ENCODE results near the gene M6PR. TPM values are rescaled to one million over a fixed set of nuclear protein-coding genes. Genes with fewer than 3 reads are reported as not detected.

Gene M6PR
- total and polyA plus RNA-seq, 10 of the 15 experiments (the other 5 are each of a cell fraction or from before 2014, with no cell fraction given): 65.4 to 209 (median 139) TPM

DNA sequence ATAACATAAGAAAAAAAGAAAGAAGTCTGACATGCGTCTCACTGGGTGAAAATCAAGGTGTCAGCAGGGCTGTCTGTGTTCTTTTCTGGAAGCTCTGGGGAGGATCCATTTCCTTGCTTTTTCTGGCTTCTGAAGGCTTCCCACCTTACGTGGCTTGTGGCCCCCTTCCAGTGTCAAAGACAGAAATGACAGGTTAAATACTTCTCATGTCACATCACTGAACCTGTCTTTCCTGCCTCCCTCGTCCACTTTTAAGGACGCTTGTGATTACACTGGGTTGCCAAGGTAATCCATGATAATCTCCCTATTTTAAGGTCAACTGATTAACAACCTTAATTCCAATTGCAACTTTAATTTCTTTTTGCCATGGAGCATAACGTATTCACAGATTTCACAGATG lies 39.7 kb downstream of the M6PR start:
- CTCF ChIA-PET: interaction anchor here (1.0 kb wide), 1 partner anchor 20 kb away, joined by 4 read pairs; no protein-coding TSS in a partner anchor
- SMC1A ChIA-PET (ENCODE audit: uncharacterized antibody, unreplicated experiment): no interaction called here
- Histone ChIP-seq H3K9me3 (replicated peaks; ENCODE audit: control insufficient read depth, insufficient read depth, low read length) (no peaks in the 10 kb centered on the region), H3K4me3 (no peak overlapping the region), H3K4me1 (ENCODE audit: control insufficient read depth, insufficient read depth, low read length) (no peaks in the 10 kb centered on the region; the same call in 1 of the 2 replicates), H3K27me3 (replicated peaks in 1 of 2; ENCODE audit: control insufficient read depth in 2 of 2, insufficient read depth in 2 of 2, low read length in 1 of 2) (no peaks in the 10 kb centered on the region), H2AFZ (ENCODE audit: control insufficient read depth, low read depth, low read length) (no peak overlapping the region), H3K27ac (ENCODE audit: control insufficient read depth, insufficient read depth) (no peak overlapping the region), H3K9ac (ENCODE audit: control insufficient read depth, insufficient read depth, low read length) (no peak overlapping the region), H3K4me2 (ENCODE audit: control insufficient read depth, insufficient read depth) (no peak overlapping the region), H3K79me2 (ENCODE audit: control insufficient read depth, insufficient read depth, low read length) (no peaks in the 10 kb centered on the region), H4K20me1 (ENCODE audit: control insufficient read depth, insufficient read depth) (no peaks in the 10 kb centered on the region), H3K36me3 (ENCODE audit: control insufficient read depth in 2 of 2, insufficient read depth in 2 of 2, low read length in 1 of 2) (no peaks in the 10 kb centered on the region)
- WGBS (ENCODE audit: insufficient coverage, insufficient replicate concordance, low lambda C conversion rate, missing lambda C conversion rate): 41% methylated on average over 5 of the region's 5 CpGs
- DNase-seq (ENCODE audit: low read depth, low spot score) (no peak), FAIRE-seq (no peak), ATAC-seq (no peak)
- RAD21 ChIA-PET (ENCODE audit: unreplicated experiment): no interaction called here
- no TSS peak for BruUV-seq (replicated peaks)
- intact Hi-C loops (cut with micrococcal nuclease; ENCODE audit: unreplicated experiment) (loop anchor here (10.0 kb wide), 1 partner anchor 135 kb away; no protein-coding TSS in a partner anchor), in situ Hi-C loops (cut with MboI) (no loop called here)
- POLR2A ChIA-PET: interaction anchor here (0.7 kb wide), 1 partner anchor 326 kb away, joined by 4 read pairs; no protein-coding TSS in a partner anchor
- TF ChIP-seq, protein P1, sequence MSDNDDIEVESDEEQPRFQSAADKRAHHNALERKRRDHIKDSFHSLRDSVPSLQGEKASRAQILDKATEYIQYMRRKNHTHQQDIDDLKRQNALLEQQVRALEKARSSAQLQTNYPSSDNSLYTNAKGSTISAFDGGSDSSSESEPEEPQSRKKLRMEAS (IDR thresholded peaks at IDR 0.05; ENCODE audit: low read depth, low read length): no peak
- TF ChIP-seq ZNF384 (IDR thresholded peaks at IDR 0.05; ENCODE audit: borderline replicate concordance, low read depth, low read length): no peak
- no peak for TF ChIP-seq FOXK2 (IDR thresholded peaks at IDR 0.05)
- TF ChIP-seq EED (IDR thresholded peaks at IDR 0.05; ENCODE audit: low read depth): no peak
- TF ChIP-seq, protein P2, sequence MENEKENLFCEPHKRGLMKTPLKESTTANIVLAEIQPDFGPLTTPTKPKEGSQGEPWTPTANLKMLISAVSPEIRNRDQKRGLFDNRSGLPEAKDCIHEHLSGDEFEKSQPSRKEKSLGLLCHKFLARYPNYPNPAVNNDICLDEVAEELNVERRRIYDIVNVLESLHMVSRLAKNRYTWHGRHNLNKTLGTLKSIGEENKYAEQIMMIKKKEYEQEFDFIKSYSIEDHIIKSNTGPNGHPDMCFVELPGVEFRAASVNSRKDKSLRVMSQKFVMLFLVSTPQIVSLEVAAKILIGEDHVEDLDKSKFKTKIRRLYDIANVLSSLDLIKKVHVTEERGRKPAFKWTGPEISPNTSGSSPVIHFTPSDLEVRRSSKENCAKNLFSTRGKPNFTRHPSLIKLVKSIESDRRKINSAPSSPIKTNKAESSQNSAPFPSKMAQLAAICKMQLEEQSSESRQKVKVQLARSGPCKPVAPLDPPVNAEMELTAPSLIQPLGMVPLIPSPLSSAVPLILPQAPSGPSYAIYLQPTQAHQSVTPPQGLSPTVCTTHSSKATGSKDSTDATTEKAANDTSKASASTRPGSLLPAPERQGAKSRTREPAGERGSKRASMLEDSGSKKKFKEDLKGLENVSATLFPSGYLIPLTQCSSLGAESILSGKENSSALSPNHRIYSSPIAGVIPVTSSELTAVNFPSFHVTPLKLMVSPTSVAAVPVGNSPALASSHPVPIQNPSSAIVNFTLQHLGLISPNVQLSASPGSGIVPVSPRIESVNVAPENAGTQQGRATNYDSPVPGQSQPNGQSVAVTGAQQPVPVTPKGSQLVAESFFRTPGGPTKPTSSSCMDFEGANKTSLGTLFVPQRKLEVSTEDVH (IDR thresholded peaks at IDR 0.05; ENCODE audit: low read depth, partially characterized antibody): no peak
- TF ChIP-seq EP300 (IDR thresholded peaks at IDR 0.05; ENCODE audit: borderline replicate concordance in 1 of 2, control insufficient read depth in 1 of 2, low read depth in 2 of 2, low read length in 2 of 2): no peak
- TF ChIP-seq, protein P3, sequence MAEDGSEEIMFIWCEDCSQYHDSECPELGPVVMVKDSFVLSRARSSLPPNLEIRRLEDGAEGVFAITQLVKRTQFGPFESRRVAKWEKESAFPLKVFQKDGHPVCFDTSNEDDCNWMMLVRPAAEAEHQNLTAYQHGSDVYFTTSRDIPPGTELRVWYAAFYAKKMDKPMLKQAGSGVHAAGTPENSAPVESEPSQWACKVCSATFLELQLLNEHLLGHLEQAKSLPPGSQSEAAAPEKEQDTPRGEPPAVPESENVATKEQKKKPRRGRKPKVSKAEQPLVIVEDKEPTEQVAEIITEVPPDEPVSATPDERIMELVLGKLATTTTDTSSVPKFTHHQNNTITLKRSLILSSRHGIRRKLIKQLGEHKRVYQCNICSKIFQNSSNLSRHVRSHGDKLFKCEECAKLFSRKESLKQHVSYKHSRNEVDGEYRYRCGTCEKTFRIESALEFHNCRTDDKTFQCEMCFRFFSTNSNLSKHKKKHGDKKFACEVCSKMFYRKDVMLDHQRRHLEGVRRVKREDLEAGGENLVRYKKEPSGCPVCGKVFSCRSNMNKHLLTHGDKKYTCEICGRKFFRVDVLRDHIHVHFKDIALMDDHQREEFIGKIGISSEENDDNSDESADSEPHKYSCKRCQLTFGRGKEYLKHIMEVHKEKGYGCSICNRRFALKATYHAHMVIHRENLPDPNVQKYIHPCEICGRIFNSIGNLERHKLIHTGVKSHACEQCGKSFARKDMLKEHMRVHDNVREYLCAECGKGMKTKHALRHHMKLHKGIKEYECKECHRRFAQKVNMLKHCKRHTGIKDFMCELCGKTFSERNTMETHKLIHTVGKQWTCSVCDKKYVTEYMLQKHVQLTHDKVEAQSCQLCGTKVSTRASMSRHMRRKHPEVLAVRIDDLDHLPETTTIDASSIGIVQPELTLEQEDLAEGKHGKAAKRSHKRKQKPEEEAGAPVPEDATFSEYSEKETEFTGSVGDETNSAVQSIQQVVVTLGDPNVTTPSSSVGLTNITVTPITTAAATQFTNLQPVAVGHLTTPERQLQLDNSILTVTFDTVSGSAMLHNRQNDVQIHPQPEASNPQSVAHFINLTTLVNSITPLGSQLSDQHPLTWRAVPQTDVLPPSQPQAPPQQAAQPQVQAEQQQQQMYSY (CRISPR knock-in tag; IDR thresholded peaks at IDR 0.05): no peak
- TF ChIP-seq MEF2A (IDR thresholded peaks at IDR 0.05; ENCODE audit: insufficient read depth, low read depth, low read length): no peak
- TF ChIP-seq, protein P4, sequence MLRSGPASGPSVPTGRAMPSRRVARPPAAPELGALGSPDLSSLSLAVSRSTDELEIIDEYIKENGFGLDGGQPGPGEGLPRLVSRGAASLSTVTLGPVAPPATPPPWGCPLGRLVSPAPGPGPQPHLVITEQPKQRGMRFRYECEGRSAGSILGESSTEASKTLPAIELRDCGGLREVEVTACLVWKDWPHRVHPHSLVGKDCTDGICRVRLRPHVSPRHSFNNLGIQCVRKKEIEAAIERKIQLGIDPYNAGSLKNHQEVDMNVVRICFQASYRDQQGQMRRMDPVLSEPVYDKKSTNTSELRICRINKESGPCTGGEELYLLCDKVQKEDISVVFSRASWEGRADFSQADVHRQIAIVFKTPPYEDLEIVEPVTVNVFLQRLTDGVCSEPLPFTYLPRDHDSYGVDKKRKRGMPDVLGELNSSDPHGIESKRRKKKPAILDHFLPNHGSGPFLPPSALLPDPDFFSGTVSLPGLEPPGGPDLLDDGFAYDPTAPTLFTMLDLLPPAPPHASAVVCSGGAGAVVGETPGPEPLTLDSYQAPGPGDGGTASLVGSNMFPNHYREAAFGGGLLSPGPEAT (IDR thresholded peaks at IDR 0.05; ENCODE audit: low read depth): no peak

All from GM12878 (cell line).